HEK293T (cell line): ENCODE results near the gene CDCA3.

ENCODE experiments used
- CTCF ChIA-PET: fragments of 350-600 bp; formaldehyde crosslinking; extraction: SDS; loops from one replicate; lab custom pipeline; 2021; ENCODE audit warnings: antibody characterized with exemption, inconsistent platforms; lab: Yijun Ruan, JAX
- POLR2A ChIA-PET: fragments of 350-600 bp; formaldehyde crosslinking; extraction: SDS; loops from one replicate; lab custom pipeline; 2020; ENCODE audit warnings: antibody characterized with exemption, inconsistent platforms; lab: Yijun Ruan, JAX
- DNase-seq: peaks from one replicate; pipeline ENCODE4 v3.0.0; 2012; ENCODE audit warnings: mixed read lengths; ENCODE audit errors: extremely low spot score
- ARNT ChIP-seq: fragments of 450-650 bp; IDR thresholded peaks from 2 replicates; pipeline ENCODE4 v1.6.1; 2017; ENCODE audit warnings: mild to moderate bottlenecking
- BHLHE40 ChIP-seq: fragments of 450-650 bp; IDR thresholded peaks from 2 replicates; pipeline ENCODE4 v1.6.1; 2016; ENCODE audit warnings: mild to moderate bottlenecking, moderate library complexity, borderline replicate concordance
- CTBP1 ChIP-seq: fragments of 450-650 bp; IDR thresholded peaks from 2 replicates; pipeline ENCODE4 v1.6.1; 2016; ENCODE audit warnings: borderline replicate concordance
- ELF4 ChIP-seq: fragments of 450-650 bp; IDR thresholded peaks from 2 replicates; pipeline ENCODE4 v1.6.1; 2017; ENCODE audit warnings: antibody characterized with exemption
- FOXA1 ChIP-seq: fragments of 450-650 bp; IDR thresholded peaks from 2 replicates; pipeline ENCODE4 v1.6.1; 2016; ENCODE audit warnings: mild to moderate bottlenecking
- FOXK2 ChIP-seq: fragments of 450-650 bp; IDR thresholded peaks from 2 replicates; pipeline ENCODE4 v1.6.1; 2016; ENCODE audit warnings: mild to moderate bottlenecking
- FOXM1 ChIP-seq: fragments of 450-650 bp; IDR thresholded peaks from 2 replicates; pipeline ENCODE4 v1.6.1; 2017; ENCODE audit warnings: mild to moderate bottlenecking, borderline replicate concordance
- HDGF ChIP-seq: fragments of 450-650 bp; IDR thresholded peaks from 2 replicates; pipeline ENCODE4 v1.6.1; 2017; ENCODE audit warnings: antibody characterized with exemption, borderline replicate concordance
- L3MBTL2 ChIP-seq: fragments of 450-650 bp; conservative IDR thresholded peaks from 2 replicates; pipeline ENCODE4 v1.6.1; 2016; ENCODE audit warnings: mild to moderate bottlenecking
- LEF1 ChIP-seq: fragments of 450-650 bp; IDR thresholded peaks from 2 replicates; pipeline ENCODE4 v1.6.1; 2017; ENCODE audit warnings: mild to moderate bottlenecking, borderline replicate concordance
- NFRKB ChIP-seq: fragments of 450-650 bp; IDR thresholded peaks from 2 replicates; pipeline ENCODE4 v1.6.1; 2016; ENCODE audit warnings: mild to moderate bottlenecking, moderate library complexity
- PKNOX1 ChIP-seq: fragments of 450-650 bp; IDR thresholded peaks from 2 replicates; pipeline ENCODE4 v1.6.1; 2016
- SP1 ChIP-seq: fragments of 450-650 bp; IDR thresholded peaks from 2 replicates; pipeline ENCODE4 v1.6.1; 2017
- SUZ12 ChIP-seq: fragments of 450-650 bp; IDR thresholded peaks from 2 replicates; pipeline ENCODE4 v1.6.1; 2016; ENCODE audit warnings: mild to moderate bottlenecking
- TARDBP ChIP-seq: fragments of 450-650 bp; IDR thresholded peaks from 2 replicates; pipeline ENCODE4 v1.6.1; 2016
- ZNF384 ChIP-seq: fragments of 450-650 bp; IDR thresholded peaks from 2 replicates; pipeline ENCODE4 v1.6.1; 2016

The CDCA3 gene

GRCh38 chr12:6860942-6861341 is 9.9 kb upstream of the CDCA3 start:
- ChIA-PET CTCF (interaction anchor here (0.9 kb wide), 1 partner anchor 30 kb away, joined by 3 read pairs; no protein-coding TSS in a partner anchor), POLR2A (interaction anchor here (0.9 to 2.0 kb wide), 3 partner anchors 8 to 9 kb away, joined by 3 to 11 read pairs (median 3); partner anchors contain the start of genes CDCA3 and USP5)
- no peak for TF ChIP-seq ARNT
- no peak for TF ChIP-seq BHLHE40
- no peak for TF ChIP-seq TARDBP
- TF ChIP-seq PKNOX1: no peak
- TF ChIP-seq FOXA1: no peak
- TF ChIP-seq SUZ12: no peak
- no peak for TF ChIP-seq HDGF
- TF ChIP-seq NFRKB: no peak
- no peak for TF ChIP-seq L3MBTL2
- TF ChIP-seq LEF1: no peak
- TF ChIP-seq ZNF384: no peak
- TF ChIP-seq FOXK2: no peak
- no peak for TF ChIP-seq ELF4
- TF ChIP-seq SP1: no peak
- TF ChIP-seq FOXM1: no peak
- no peak for TF ChIP-seq CTBP1
- DNase-seq: no peak

- POLR2A ChIA-PET: interaction anchor here (0.7 kb wide), 1 partner anchor 9 kb away, joined by 3 read pairs; no protein-coding TSS in a partner anchor
Observed at GRCh38 chr12:6860116-6860515, 9.0 kb upstream of the CDCA3 start.

DNA sequence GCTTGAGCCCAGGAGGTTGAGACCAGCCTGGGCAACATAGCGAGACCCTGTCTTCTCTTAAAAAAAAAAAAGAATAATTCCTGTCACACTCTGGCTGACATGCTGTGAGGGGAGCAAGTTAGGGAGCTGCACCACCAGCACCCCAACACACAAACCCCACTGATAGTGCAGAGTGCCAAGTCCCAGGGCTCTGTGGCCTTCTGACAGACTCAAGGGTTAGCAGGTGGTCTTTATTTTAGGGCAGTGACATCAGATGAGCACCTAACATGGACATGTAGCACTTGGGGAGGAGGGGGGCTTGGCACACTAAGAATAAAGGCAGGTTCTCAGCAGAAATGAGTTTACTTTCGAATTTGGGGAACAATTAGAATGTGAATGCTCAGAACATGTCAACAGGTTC is 7.7 kb upstream of the CDCA3 start:
- POLR2A ChIA-PET: no interaction called here
- CTCF ChIA-PET: no interaction called here
- TF ChIP-seq SP1: no peak
- TF ChIP-seq NFRKB: no peak
- no peak for TF ChIP-seq FOXA1
- no peak for TF ChIP-seq HDGF
- TF ChIP-seq SUZ12: no peak
- no peak for TF ChIP-seq TARDBP
- TF ChIP-seq ARNT: no peak
- TF ChIP-seq FOXK2: no peak
- no peak for TF ChIP-seq FOXM1
- TF ChIP-seq ELF4: no peak
- no peak for TF ChIP-seq ZNF384
- no peak for TF ChIP-seq CTBP1
- TF ChIP-seq L3MBTL2: no peak
- TF ChIP-seq LEF1: no peak
- no peak for TF ChIP-seq PKNOX1
- TF ChIP-seq BHLHE40: no peak
- DNase-seq: no peak

More at GRCh38 chr12:6860116-6860515, 9.0 kb upstream of the CDCA3 start:
- TF ChIP-seq CTBP1 (no peak), BHLHE40 (no peak), L3MBTL2 (no peak), ARNT (no peak), SUZ12 (no peak), FOXK2 (no peak), ELF4 (no peak), SP1 (no peak)
- DNase-seq: no peak
- CTCF ChIA-PET: no interaction called here

DNA sequence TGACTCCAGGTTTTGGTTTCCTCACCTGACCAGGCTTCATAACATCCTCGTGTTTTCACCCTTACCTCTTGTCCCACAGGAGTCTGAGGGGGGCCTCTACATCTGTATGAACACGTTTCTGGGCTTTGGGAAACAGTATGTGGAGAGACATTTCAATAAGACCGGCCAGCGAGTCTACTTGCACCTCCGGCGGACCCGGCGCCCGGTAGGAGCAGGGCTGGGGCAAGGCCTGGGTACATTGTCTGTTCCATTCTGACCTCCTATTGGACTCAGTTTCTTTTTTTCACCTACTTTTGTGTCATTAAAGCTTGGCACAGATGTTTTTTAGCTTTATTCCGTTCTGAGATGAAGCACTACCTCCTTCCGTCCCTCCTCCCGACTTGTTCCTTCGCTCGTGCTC is 4.2 kb upstream of the CDCA3 start:
- POLR2A ChIA-PET: interaction anchor here (5.5 kb wide), 1 partner anchor 13 kb away, joined by 214 read pairs; the partner anchor contains the start of genes SPSB2 and TPI1
- DNase-seq: no peak
- CTCF ChIA-PET: interaction anchor here (0.6 to 0.9 kb wide), 2 partner anchors 14 to 17 kb away, joined by 3 to 4 read pairs; partner anchors contain the start of gene SPSB2
- no peak for TF ChIP-seq BHLHE40
- TF ChIP-seq FOXA1: no peak
- TF ChIP-seq SUZ12: no peak
- TF ChIP-seq CTBP1: no peak
- no peak for TF ChIP-seq NFRKB
- TF ChIP-seq FOXM1: no peak
- no peak for TF ChIP-seq LEF1
- no peak for TF ChIP-seq TARDBP
- no peak for TF ChIP-seq L3MBTL2
- no peak for TF ChIP-seq ELF4

DNA sequence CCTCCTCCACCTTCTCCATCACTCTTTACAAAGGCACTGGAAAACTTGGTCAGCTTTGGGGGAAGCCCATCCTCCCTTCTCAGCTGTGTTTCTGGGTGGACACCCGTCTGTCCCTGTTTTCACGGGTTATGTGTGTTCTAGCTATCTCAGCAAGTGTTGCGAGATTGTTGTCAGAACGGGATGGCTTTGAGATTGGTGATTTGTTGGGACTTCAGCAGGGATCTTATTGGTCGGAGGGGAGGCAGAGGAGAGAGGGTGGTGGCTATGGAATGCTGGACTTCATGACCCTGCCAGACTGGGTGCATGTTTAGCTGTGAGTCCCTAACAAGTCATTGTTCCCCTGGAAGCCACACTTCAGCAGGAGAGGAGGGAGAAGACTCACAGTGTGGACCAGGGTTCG is 3.0 kb upstream of the CDCA3 start:
- DNase-seq: no peak
- CTCF ChIA-PET: interaction anchor here (0.6 to 3.1 kb wide), 4 partner anchors 15 to 297 kb away, joined by 3 to 28 read pairs (median 4); partner anchors contain the start of gene SPSB2
- POLR2A ChIA-PET: interaction anchor here (4.0 to 5.5 kb wide), 2 partner anchors 15 to 102 kb away, joined by 51 to 214 read pairs; partner anchors contain the start of genes MLF2, SPSB2 and TPI1
- TF ChIP-seq PKNOX1: no peak
- TF ChIP-seq TARDBP: no peak
- TF ChIP-seq HDGF: no peak
- no peak for TF ChIP-seq NFRKB
- no peak for TF ChIP-seq SP1
- TF ChIP-seq SUZ12: no peak
- TF ChIP-seq CTBP1: no peak
- no peak for TF ChIP-seq ELF4
- no peak for TF ChIP-seq LEF1
- no peak for TF ChIP-seq FOXA1
- TF ChIP-seq ZNF384: no peak
- TF ChIP-seq BHLHE40: no peak

DNA sequence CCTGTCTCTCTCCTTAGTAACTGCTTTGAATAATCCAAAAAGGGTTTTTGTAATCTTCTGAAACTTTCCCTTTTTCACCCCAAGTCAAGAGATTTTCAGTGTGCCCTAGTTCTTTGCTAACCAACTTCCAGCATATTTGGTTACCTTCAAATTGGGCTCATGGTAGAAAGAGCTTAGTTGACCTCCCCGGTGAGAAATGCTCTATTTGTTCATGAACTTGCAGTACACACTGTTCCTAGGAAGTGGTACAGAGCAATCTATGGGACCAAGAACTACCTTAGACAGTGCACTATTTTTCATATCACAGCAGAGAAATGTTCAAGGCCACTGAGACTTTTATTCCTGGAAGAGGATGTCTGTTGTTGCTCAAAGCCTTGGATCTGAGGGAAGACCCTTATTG is 2.5 kb upstream of the CDCA3 start:
- DNase-seq: no peak
- CTCF ChIA-PET: interaction anchor here (1.1 to 3.9 kb wide), 4 partner anchors 16 to 239 kb away, joined by 3 to 28 read pairs (median 15); partner anchors contain the start of gene SPSB2
- POLR2A ChIA-PET: interaction anchor here (2.9 to 5.5 kb wide), 6 partner anchors 15 to 130 kb away, joined by 15 to 214 read pairs (median 44); partner anchors contain the start of genes C12orf57, COPS7A, MLF2 and P3H3
- no peak for TF ChIP-seq FOXA1
- TF ChIP-seq SP1: no peak
- TF ChIP-seq LEF1: no peak
- no peak for TF ChIP-seq PKNOX1
- no peak for TF ChIP-seq FOXM1
- TF ChIP-seq ELF4: no peak
- TF ChIP-seq TARDBP: no peak
- TF ChIP-seq ARNT: no peak
- no peak for TF ChIP-seq HDGF
- TF ChIP-seq BHLHE40: no peak
- TF ChIP-seq L3MBTL2: no peak
- TF ChIP-seq CTBP1: no peak
- no peak for TF ChIP-seq NFRKB
